Measurements from ENCODE around the gene SCO2. TPM values are rescaled to one million over a fixed set of nuclear protein-coding genes. Genes with fewer than 3 reads are reported as not detected.

Gene SCO2
- total RNA-seq, 1 experiment from 2014 or later, result 3.0 TPM

GRCh38 chr22:50556703-50557102 lies 31.3 kb upstream of the SCO2 start:
- H3K79me2 ChIP-seq (ENCODE audit: low read depth), result no peaks in the 10 kb centered on the region
- DNase-seq, result no peak
- no peaks in the 10 kb centered on the region for H3K36me3 ChIP-seq (ENCODE audit: low read depth)
- ChIA-PET POLR2A (ENCODE audit: unreplicated experiment) (no interaction called here), CTCF (no interaction called here)
- intact Hi-C loops (cut with micrococcal nuclease; ENCODE audit: unreplicated experiment), result no loop called here
- no peak overlapping the region for H3K4me3 ChIP-seq
- H2AFZ ChIP-seq, result no peak overlapping the region
- no peaks in the 10 kb centered on the region for H3K4me1 ChIP-seq (replicated peaks; ENCODE audit: insufficient read depth)
- H3F3A ChIP-seq (ENCODE audit: insufficient read depth, low read depth), result no peaks in the 10 kb centered on the region
- no peaks in the 10 kb centered on the region for H3K9me3 ChIP-seq (ENCODE audit: insufficient read depth, low read depth)
- H3K27me3 ChIP-seq (ENCODE audit: insufficient read depth, low read depth), result no peaks in the 10 kb centered on the region
- TF ChIP-seq CTCF (conservative IDR thresholded peaks at IDR 0.05), result no peak
- TF ChIP-seq EZH2 (IDR thresholded peaks at IDR 0.05; ENCODE audit: low read depth), result no peak
- H3K4me2 ChIP-seq, result no peak overlapping the region
- H3K9me2 ChIP-seq (ENCODE audit: insufficient read depth), result no peaks in the 10 kb centered on the region
- no TSS peak for BruUV-seq (replicated peaks)
- H4K20me1 ChIP-seq (ENCODE audit: insufficient read depth), result no peaks in the 10 kb centered on the region
- H3K27ac ChIP-seq, result no peak overlapping the region

GRCh38 chr22:50553310-50553709 lies 27.9 kb upstream of the SCO2 start:
- no peak for DNase-seq
- H3K4me3 ChIP-seq, result no peak overlapping the region
- BruUV-seq (replicated peaks), result no TSS peak
- TF ChIP-seq EZH2 (IDR thresholded peaks at IDR 0.05; ENCODE audit: low read depth) (no peak), CTCF (conservative IDR thresholded peaks at IDR 0.05) (no peak)
- intact Hi-C loops (cut with micrococcal nuclease; ENCODE audit: unreplicated experiment), result no loop called here
- H3K36me3 ChIP-seq (ENCODE audit: low read depth), result no peaks in the 10 kb centered on the region
- CTCF ChIA-PET, result no interaction called here
- no peak overlapping the region for H3K27ac ChIP-seq
- no peaks in the 10 kb centered on the region for H3K9me2 ChIP-seq (ENCODE audit: insufficient read depth)
- no peak overlapping the region for H2AFZ ChIP-seq
- no peak overlapping the region for H3K4me2 ChIP-seq
- no peaks in the 10 kb centered on the region for H3F3A ChIP-seq (ENCODE audit: insufficient read depth, low read depth)
- no peaks in the 10 kb centered on the region for H3K4me1 ChIP-seq (replicated peaks; ENCODE audit: insufficient read depth)
- H3K9me3 ChIP-seq (ENCODE audit: insufficient read depth, low read depth), result no peaks in the 10 kb centered on the region
- H3K79me2 ChIP-seq (ENCODE audit: low read depth), result no peaks in the 10 kb centered on the region
- POLR2A ChIA-PET (ENCODE audit: unreplicated experiment), result no interaction called here
- H3K27me3 ChIP-seq (ENCODE audit: insufficient read depth, low read depth), result no peaks in the 10 kb centered on the region
- H4K20me1 ChIP-seq (ENCODE audit: insufficient read depth), result no peaks in the 10 kb centered on the region

GRCh38 chr22:50551160-50551752 lies 25.9 kb upstream of the SCO2 start:
- ChIA-PET POLR2A (ENCODE audit: unreplicated experiment) (interaction anchor here (0.6 kb wide), 1 partner anchor 12 kb away, joined by 5 read pairs; no protein-coding TSS in a partner anchor), CTCF (interaction anchor here (0.6 kb wide), 1 partner anchor 22 kb away, joined by 7 read pairs; no protein-coding TSS in a partner anchor)
- H3K36me3 ChIP-seq (ENCODE audit: low read depth), result no peaks in the 10 kb centered on the region
- H3K4me2 ChIP-seq, result no peak overlapping the region
- H4K20me1 ChIP-seq (ENCODE audit: insufficient read depth), result no peaks in the 10 kb centered on the region
- no TSS peak for BruUV-seq (replicated peaks)
- no peak overlapping the region for H2AFZ ChIP-seq
- H3F3A ChIP-seq (ENCODE audit: insufficient read depth, low read depth), result no peaks in the 10 kb centered on the region
- no peak overlapping the region for H3K27ac ChIP-seq
- no peak overlapping the region for H3K4me3 ChIP-seq
- H3K27me3 ChIP-seq (ENCODE audit: insufficient read depth, low read depth), result no peaks in the 10 kb centered on the region
- no peaks in the 10 kb centered on the region for H3K79me2 ChIP-seq (ENCODE audit: low read depth)
- H3K9me3 ChIP-seq (ENCODE audit: insufficient read depth, low read depth), result no peaks in the 10 kb centered on the region
- no peak for DNase-seq
- no peaks in the 10 kb centered on the region for H3K9me2 ChIP-seq (ENCODE audit: insufficient read depth)
- peaks cover 2% of the 10 kb centered on the region; the same call in 1 of the 2 replicates for H3K4me1 ChIP-seq (replicated peaks; ENCODE audit: insufficient read depth)
- TF ChIP-seq EZH2 (IDR thresholded peaks at IDR 0.05; ENCODE audit: low read depth), result no peak
- TF ChIP-seq CTCF (conservative IDR thresholded peaks at IDR 0.05), result no peak
- intact Hi-C loops (cut with micrococcal nuclease; ENCODE audit: unreplicated experiment), result no loop called here
